Measurements from ENCODE around the gene SGSM2.

Gene SGSM2

GRCh38 chr17:2420176-2420575, 82.9 kb downstream of the SGSM2 start:
- Mint-ChIP-seq H3K9me3 (no peaks in the 10 kb centered on the region), H3K27me3 (no peaks in the 10 kb centered on the region), H3K4me3 (no peak overlapping the region), H3K4me1 (ENCODE audit: low read depth) (no peaks in the 10 kb centered on the region), H3K36me3 (ENCODE audit: low read depth) (peaks cover 25% of the 10 kb centered on the region), H3K27ac (no peak overlapping the region)

- H3K27me3 Mint-ChIP-seq: no peaks in the 10 kb centered on the region
- no peak overlapping the region for H3K27ac Mint-ChIP-seq
- H3K9me3 Mint-ChIP-seq: no peaks in the 10 kb centered on the region
- H3K4me1 Mint-ChIP-seq (ENCODE audit: low read depth): no peaks in the 10 kb centered on the region
- no peak overlapping the region for H3K4me3 Mint-ChIP-seq
- peaks cover 35% of the 10 kb centered on the region for H3K36me3 Mint-ChIP-seq (ENCODE audit: low read depth)
These were observed 84.2 kb downstream of the SGSM2 start for GRCh38 chr17:2421315-2422147.

- no peak overlapping the region for H3K27ac Mint-ChIP-seq
- no peak overlapping the region for H3K4me3 Mint-ChIP-seq
- H3K27me3 Mint-ChIP-seq: no peaks in the 10 kb centered on the region
- H3K36me3 Mint-ChIP-seq (ENCODE audit: low read depth): peaks cover 39% of the 10 kb centered on the region
- no peaks in the 10 kb centered on the region for H3K4me1 Mint-ChIP-seq (ENCODE audit: low read depth)
- H3K9me3 Mint-ChIP-seq: no peaks in the 10 kb centered on the region
These were observed 86.0 kb downstream of the SGSM2 start for GRCh38 chr17:2423271-2423670.

- Mint-ChIP-seq H3K4me3 (no peak overlapping the region), H3K36me3 (ENCODE audit: low read depth) (peaks cover 17% of the 10 kb centered on the region), H3K27ac (no peak overlapping the region), H3K4me1 (ENCODE audit: low read depth) (no peaks in the 10 kb centered on the region), H3K9me3 (no peaks in the 10 kb centered on the region), H3K27me3 (no peaks in the 10 kb centered on the region)
These were observed 89.9 kb downstream of the SGSM2 start for GRCh38 chr17:2427215-2427614.

GRCh38 chr17:2427910-2428309, 90.6 kb downstream of the SGSM2 start:
- Mint-ChIP-seq H3K4me1 (ENCODE audit: low read depth) (no peaks in the 10 kb centered on the region), H3K27me3 (no peaks in the 10 kb centered on the region), H3K4me3 (no peak overlapping the region), H3K27ac (no peak overlapping the region), H3K9me3 (no peaks in the 10 kb centered on the region), H3K36me3 (ENCODE audit: low read depth) (peaks cover 23% of the 10 kb centered on the region)

Data from stimulated activated naive CD8-positive, alpha-beta T cell treated with anti-CD3 and anti-CD28 coated beads, Interleukin-15, Interleukin-2, amounts not matched to agents 100 ng/mL and 50 ng/mL, for 24 hours (primary cell).